Breast epithelium (tissue), 4 donors: ENCODE data around the gene ZNF850. TPM values are rescaled to one million over a fixed set of nuclear protein-coding genes. Genes with fewer than 3 reads are reported as not detected.
"Not testable (repeated sequence)": the region's sequence is repeated elsewhere in the genome, so short reads cannot be mapped to it uniquely, and the experiment has no call there.

Experiments used
- DNase-seq, 2 donors: peaks; one replicate each; pipeline ENCODE4 v3.0.0-alpha.2; 2019; ENCODE audit warnings: low spot score in 2 of 2
- H3K27ac ChIP-seq, 2 donors: fragments of 200-600 bp; sonication (generic) in 1 of 2; one replicate each; pipeline ENCODE4 v1.5.1; 2016 to 2019; ENCODE audit warnings: mild to moderate bottlenecking in 1 of 2
- H3K27me3 ChIP-seq, 2 donors: fragments of 200-600 bp; sonication (generic) in 1 of 2; one replicate each; pipeline versions ENCODE4 v1.5.1 to v1.6.0; 2017 to 2019; ENCODE audit warnings: control low read depth in 1 of 2, mild to moderate bottlenecking in 1 of 2
- H3K36me3 ChIP-seq: fragments of 200-600 bp; one replicate; pipeline ENCODE4 v1.5.1; 2019
- H3K4me1 ChIP-seq, 2 donors: fragments of 200-600 bp; sonication (generic); one replicate each; pipeline ENCODE4 v1.5.1; 2016 to 2019; ENCODE audit warnings: control low read depth in 1 of 2
- H3K4me3 ChIP-seq, 3 donors: fragments of 200-600 bp; sonication (generic); 1 replicate in 2 of 3; 2 replicates in 1 of 3; pipeline ENCODE4 v1.5.1; 2016 to 2019; ENCODE audit warnings: mild to moderate bottlenecking in 3 of 3, moderate library complexity in 2 of 3
- H3K9me3 ChIP-seq, 2 donors: fragments of 200-600 bp; sonication (generic) in 1 of 2; one replicate each; pipeline ENCODE4 v1.5.1; 2016 to 2019; ENCODE audit warnings: control low read depth in 1 of 2
- CTCF ChIP-seq, 3 donors: fragments of 450-650 bp; IDR thresholded peaks; one replicate each; pipeline ENCODE4 v1.5.1; 2016 to 2017; ENCODE audit warnings: antibody characterized with exemption in 3 of 3, mild to moderate bottlenecking in 3 of 3, moderate library complexity in 3 of 3
- POLR2A ChIP-seq: fragments of 450-650 bp; IDR thresholded peaks from one replicate; pipeline ENCODE4 v1.6.1; 2016; ENCODE audit warnings: antibody characterized with exemption, mild to moderate bottlenecking, moderate library complexity
- POLR2AphosphoS5 ChIP-seq, 3 donors: sonication (generic); formaldehyde crosslinking; IDR thresholded peaks; one replicate each; pipeline ENCODE4 v1.6.1; 2017; ENCODE audit warnings: antibody characterized with exemption in 3 of 3
- intact Hi-C: fragments of 100-400 bp; cut with DNase I; formaldehyde crosslinking; loops from one replicate; pipeline ENCODE4 v1.15.1; 2023; ENCODE audit warnings: low total_unique reads
- total RNA-seq, 3 donors: library from RNA; depleted of rRNA; stranded (reverse); fragments of >200 nt; gene quantifications; one replicate each; pipeline ENCODE4 v1.1.0, GENCODE V29; 2016

The ZNF850 gene
- total RNA-seq, 3 donors from 2014 or later, result 2.3 to 8.5 (median 2.4) TPM

- peak in 2 of 3 donors; percentile 14 to 32 for TF ChIP-seq POLR2AphosphoS5 (IDR thresholded peaks at IDR 0.05)
- TF ChIP-seq POLR2A, result no peak
- no peak for TF ChIP-seq CTCF (IDR thresholded peaks at IDR 0.05)
- intact Hi-C loops, result no loop called here
- Histone ChIP-seq H3K27me3 (no peaks in the 10 kb centered on the region), H3K36me3 (no peaks in the 10 kb centered on the region), H3K27ac (peak overlapping the region; percentile 84), H3K4me3 (peak overlapping the region; percentile 79 to 83 (median 80)), H3K4me1 (no peaks in the 10 kb centered on the region), H3K9me3 (peaks cover 30 to 33% of the 10 kb centered on the region in 2 donors)
- peak; percentile 62 to 73 for DNase-seq
These were observed 1.1 kb downstream of the ZNF850 start for GRCh38 chr19:36771261-36772231.

- Histone ChIP-seq H3K36me3 (peaks cover 7% of the 10 kb centered on the region), H3K27me3 (no peaks in the 10 kb centered on the region), H3K4me3 (peak overlapping the region in 1 of 3 donors; percentile 7), H3K4me1 (no peaks in the 10 kb centered on the region), H3K27ac (no peak overlapping the region), H3K9me3 (peaks cover 94 to 99% of the 10 kb centered on the region in 2 donors)
- TF ChIP-seq POLR2A (no peak), POLR2AphosphoS5 (IDR thresholded peaks at IDR 0.05) (no peak), CTCF (IDR thresholded peaks at IDR 0.05) (no peak)
- intact Hi-C loops, result no loop called here
- DNase-seq, result no peak
These were observed 22.4 kb downstream of the ZNF850 start for GRCh38 chr19:36750066-36750691.

- H3K36me3 ChIP-seq, H3K4me1 ChIP-seq, DNase-seq, H3K27ac ChIP-seq, H3K27me3 ChIP-seq, intact Hi-C loops: not testable (repeated sequence)
- H3K9me3 ChIP-seq, result peaks cover 94 to 99% of the 10 kb centered on the region in 2 donors
- peak overlapping the region in 1 of 3 donors; percentile 7 for H3K4me3 ChIP-seq
These were observed 23.0 kb downstream of the ZNF850 start for GRCh38 chr19:36749613-36750012.

- Histone ChIP-seq H3K27ac (no peak overlapping the region), H3K4me3 (peak overlapping the region in 1 of 3 donors; percentile 13), H3K9me3 (peaks cover 95 to 100% of the 10 kb centered on the region in 2 donors), H3K4me1 (no peaks in the 10 kb centered on the region), H3K27me3 (no peaks in the 10 kb centered on the region), H3K36me3 (peaks cover 7% of the 10 kb centered on the region)
- intact Hi-C loops, result no loop called here
- DNase-seq, result no peak
- TF ChIP-seq POLR2A (no peak), CTCF (IDR thresholded peaks at IDR 0.05) (no peak), POLR2AphosphoS5 (IDR thresholded peaks at IDR 0.05) (no peak)
These were observed 24.0 kb downstream of the ZNF850 start for GRCh38 chr19:36748431-36749275.

- intact Hi-C loops, result no loop called here
- no peaks in the 10 kb centered on the region for H3K27me3 ChIP-seq
- no peak for TF ChIP-seq POLR2AphosphoS5 (IDR thresholded peaks at IDR 0.05)
- no peak for TF ChIP-seq POLR2A
- TF ChIP-seq CTCF (IDR thresholded peaks at IDR 0.05), result no peak
These were observed 24.9 kb downstream of the ZNF850 start for GRCh38 chr19:36747750-36748149.

More at GRCh38 chr19:36747750-36748149, 24.9 kb downstream of the ZNF850 start:
- no peak overlapping the region for H3K4me3 ChIP-seq
- no peaks in the 10 kb centered on the region for H3K4me1 ChIP-seq
- no peak for DNase-seq
- H3K36me3 ChIP-seq, result peaks cover 7% of the 10 kb centered on the region
- H3K27ac ChIP-seq, result no peak overlapping the region
- peaks cover 95 to 100% of the 10 kb centered on the region in 2 donors for H3K9me3 ChIP-seq
